Left lung (tissue), 10 donors: ENCODE measurements around the gene RBM20. TPM values are rescaled to one million over a fixed set of nuclear protein-coding genes. Genes with fewer than 3 reads are reported as not detected.

Source experiments
- ATAC-seq: fragments of 200-7000 bp; cut with Tn5 transposase; one replicate; pipeline ENCODE4 v1.9.1; 2020; ENCODE audit warnings: moderate library complexity
- DNase-seq, 4 donors: peaks; one replicate each; pipeline ENCODE4 v3.0.0-alpha.2; 2013 to 2020
- H3K27ac ChIP-seq, 2 donors: fragments of 200-600 bp; sonication (generic) in 1 of 2; one replicate each; pipeline versions ENCODE4 v1.5.0 to v1.8.0; 2020 to 2021
- H3K27me3 ChIP-seq, 2 donors: fragments of 200-600 bp; sonication (generic) in 1 of 2; one replicate each; pipeline versions ENCODE4 v1.5.0 to v1.8.0; 2020 to 2021
- H3K36me3 ChIP-seq, 2 donors: fragments of 200-600 bp; sonication (generic) in 1 of 2; one replicate each; pipeline versions ENCODE4 v1.5.0 to v1.8.0; 2020 to 2021
- H3K4me1 ChIP-seq, 2 donors: fragments of 200-600 bp; one replicate each; pipeline ENCODE4 v1.8.0; 2021
- H3K4me3 ChIP-seq, 2 donors: fragments of 200-600 bp; sonication (generic) in 1 of 2; one replicate each; pipeline versions ENCODE4 v1.5.0 to v1.8.0; 2020 to 2021; ENCODE audit warnings: mild to moderate bottlenecking in 1 of 2
- H3K9me3 ChIP-seq, 2 donors: fragments of 200-600 bp; sonication (generic) in 1 of 2; one replicate each; pipeline versions ENCODE4 v1.5.0 to v1.8.0; 2020 to 2021
- intact Hi-C, 2 donors: fragments of 100-400 bp; cut with DNase I; formaldehyde crosslinking; loops; one replicate each; pipeline versions ENCODE4 v1.11.2 to v1.14.2; 2022
- polyA plus RNA-seq, 6 donors: library from polyadenylated mRNA; unstranded; fragments of 120-200 nt; gene quantifications; one replicate each; pipeline ENCODE4 v1.2.1, GENCODE V29; 2013; ENCODE audit not compliant: insufficient read length in 6 of 6
- total RNA-seq, 2 donors: library from RNA; stranded (reverse); fragmentation: NEBNext Ultra II Directional; extraction: Animal tissue kit (Norgen Biotek cat#: 25700); gene quantifications; one replicate each; pipeline ENCODE4 v1.2.1, GENCODE V29; 2021
- TF ChIP-seq, protein P1 (sequence below), 2 donors: fragments of 200-600 bp; sonication (generic) in 1 of 2; IDR thresholded peaks; one replicate each; pipeline versions ENCODE4 v1.5.0 to v1.8.0; 2021; ENCODE audit warnings: antibody characterized with exemption in 2 of 2
- donor health status: DM: no; HTN: yes; CAD: no.
- donor health status: DM: no; HTN: no; CAD: no.

RBM20 gene
- total and polyA plus RNA-seq, 8 donors, result 0.55 to 1.8 (median 1.1) TPM

DNA sequence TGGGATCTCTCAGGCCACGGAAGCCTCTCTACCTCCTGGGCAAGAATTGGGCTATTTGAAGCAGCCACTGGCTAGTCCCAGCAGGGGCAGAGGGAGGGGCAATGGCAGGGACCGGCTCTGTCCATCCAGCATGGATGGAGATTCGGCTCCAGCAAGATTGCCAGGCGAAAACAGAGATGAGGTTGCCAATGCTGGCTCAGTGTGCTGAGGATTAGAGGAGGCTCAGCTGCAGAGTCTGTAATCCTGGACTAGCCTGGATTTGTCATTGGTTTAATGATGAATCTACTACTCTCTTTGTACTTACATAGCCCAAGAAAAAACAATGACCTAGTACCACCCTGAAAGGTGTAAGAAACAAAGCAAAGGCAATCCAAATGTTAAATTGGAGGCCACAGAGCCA lies 115.4 kb downstream of the RBM20 start:
- Histone ChIP-seq H3K27ac (no peak overlapping the region), H3K9me3 (no peaks in the 10 kb centered on the region), H3K36me3 (no peaks in the 10 kb centered on the region), H3K4me3 (no peak overlapping the region), H3K4me1 (peaks cover 0 to 2% of the 10 kb centered on the region in 2 donors), H3K27me3 (peaks cover 20 to 86% of the 10 kb centered on the region in 2 donors)
- intact Hi-C loops, result no loop called here
- no peak for DNase-seq
- ATAC-seq, result no peak
- TF ChIP-seq, protein P1, sequence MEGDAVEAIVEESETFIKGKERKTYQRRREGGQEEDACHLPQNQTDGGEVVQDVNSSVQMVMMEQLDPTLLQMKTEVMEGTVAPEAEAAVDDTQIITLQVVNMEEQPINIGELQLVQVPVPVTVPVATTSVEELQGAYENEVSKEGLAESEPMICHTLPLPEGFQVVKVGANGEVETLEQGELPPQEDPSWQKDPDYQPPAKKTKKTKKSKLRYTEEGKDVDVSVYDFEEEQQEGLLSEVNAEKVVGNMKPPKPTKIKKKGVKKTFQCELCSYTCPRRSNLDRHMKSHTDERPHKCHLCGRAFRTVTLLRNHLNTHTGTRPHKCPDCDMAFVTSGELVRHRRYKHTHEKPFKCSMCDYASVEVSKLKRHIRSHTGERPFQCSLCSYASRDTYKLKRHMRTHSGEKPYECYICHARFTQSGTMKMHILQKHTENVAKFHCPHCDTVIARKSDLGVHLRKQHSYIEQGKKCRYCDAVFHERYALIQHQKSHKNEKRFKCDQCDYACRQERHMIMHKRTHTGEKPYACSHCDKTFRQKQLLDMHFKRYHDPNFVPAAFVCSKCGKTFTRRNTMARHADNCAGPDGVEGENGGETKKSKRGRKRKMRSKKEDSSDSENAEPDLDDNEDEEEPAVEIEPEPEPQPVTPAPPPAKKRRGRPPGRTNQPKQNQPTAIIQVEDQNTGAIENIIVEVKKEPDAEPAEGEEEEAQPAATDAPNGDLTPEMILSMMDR (IDR thresholded peaks at IDR 0.05), result no peak

- intact Hi-C loops, result no loop called here
- no peaks in the 10 kb centered on the region for H3K36me3 ChIP-seq
- ATAC-seq (no peak), DNase-seq (no peak)
- TF ChIP-seq, protein P1 (IDR thresholded peaks at IDR 0.05), result no peak
- peaks cover 18 to 70% of the 10 kb centered on the region in 2 donors for H3K27me3 ChIP-seq
- H3K4me3 ChIP-seq, result no peak overlapping the region
- no peak overlapping the region for H3K27ac ChIP-seq
- H3K9me3 ChIP-seq, result no peaks in the 10 kb centered on the region
- H3K4me1 ChIP-seq, result peaks cover 0 to 2% of the 10 kb centered on the region in 2 donors
Observed at GRCh38 chr10:110762109-110762848, 118.1 kb downstream of the RBM20 start.

DNA sequence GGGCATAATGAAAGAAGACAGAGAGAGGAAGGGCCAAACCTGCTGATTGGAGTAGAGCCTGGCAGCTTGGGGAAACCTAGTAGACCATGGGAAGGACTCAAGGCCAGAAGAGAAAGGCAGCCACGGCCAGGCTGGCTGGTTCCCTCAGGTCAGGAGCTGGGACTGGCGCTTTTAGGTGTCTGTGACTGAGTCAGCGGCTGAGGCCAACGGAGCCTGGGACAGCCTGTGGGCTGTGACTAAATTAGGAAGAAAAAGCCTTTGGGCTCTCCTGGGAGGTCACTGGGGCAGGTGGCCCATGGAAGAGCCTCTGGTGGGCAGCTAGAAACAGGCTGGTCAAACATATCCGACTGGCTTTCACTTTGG lies 118.7 kb downstream of the RBM20 start:
- ATAC-seq (no peak), DNase-seq (no peak)
- peaks cover 0 to 2% of the 10 kb centered on the region in 2 donors for H3K4me1 ChIP-seq
- no peak overlapping the region for H3K4me3 ChIP-seq
- peaks cover 14 to 65% of the 10 kb centered on the region in 2 donors for H3K27me3 ChIP-seq
- no peaks in the 10 kb centered on the region for H3K36me3 ChIP-seq
- no peaks in the 10 kb centered on the region for H3K9me3 ChIP-seq
- TF ChIP-seq, protein P1 (IDR thresholded peaks at IDR 0.05), result no peak
- intact Hi-C loops, result no loop called here
- H3K27ac ChIP-seq, result no peak overlapping the region

GRCh38 chr10:110764378-110764777 lies 120.2 kb downstream of the RBM20 start:
- TF ChIP-seq, protein P1 (IDR thresholded peaks at IDR 0.05), result no peak
- ATAC-seq, result peak; percentile 52
- no peak overlapping the region for H3K27ac ChIP-seq

GRCh38 chr10:110764793-110765512 lies 120.8 kb downstream of the RBM20 start:
- ATAC-seq (peak; percentile 91), DNase-seq (no peak)
- Histone ChIP-seq H3K4me3 (no peak overlapping the region), H3K27me3 (peaks cover 14 to 50% of the 10 kb centered on the region in 2 donors), H3K27ac (no peak overlapping the region), H3K36me3 (no peaks in the 10 kb centered on the region), H3K9me3 (no peaks in the 10 kb centered on the region), H3K4me1 (peaks cover 0 to 2% of the 10 kb centered on the region in 2 donors)
- TF ChIP-seq, protein P1 (IDR thresholded peaks at IDR 0.05), result no peak
- intact Hi-C loops, result no loop called here

More at GRCh38 chr10:110764378-110764777, 120.2 kb downstream of the RBM20 start:
- Histone ChIP-seq H3K36me3 (no peaks in the 10 kb centered on the region), H3K4me3 (no peak overlapping the region), H3K9me3 (no peaks in the 10 kb centered on the region), H3K27me3 (peaks cover 14 to 51% of the 10 kb centered on the region in 2 donors), H3K4me1 (peaks cover 0 to 2% of the 10 kb centered on the region in 2 donors)
- peak in 1 of 4 donors; percentile 71 for DNase-seq
- intact Hi-C loops, result no loop called here
